Neural progenitor cell (in vitro differentiated cells): ENCODE measurements around the gene CUL2.

Source experiments
- EZH2 ChIP-seq: fragments of 200-600 bp; sonication (generic); IDR thresholded peaks from 2 replicates; pipeline ENCODE4 v1.6.1; 2017; ENCODE audit warnings: antibody characterized with exemption, mild to moderate bottlenecking, moderate library complexity
- EZH2phosphoT487 ChIP-seq: fragments of 200-600 bp; sonication (generic); IDR thresholded peaks from 2 replicates; pipeline ENCODE4 v1.6.1; 2017; ENCODE audit warnings: antibody characterized with exemption
- TF ChIP-seq, protein P1 (sequence below): fragments of 200-600 bp; sonication (generic); IDR thresholded peaks from 2 replicates; pipeline ENCODE4 v1.5.1; 2017; ENCODE audit warnings: antibody characterized with exemption, mild to moderate bottlenecking

DNA sequence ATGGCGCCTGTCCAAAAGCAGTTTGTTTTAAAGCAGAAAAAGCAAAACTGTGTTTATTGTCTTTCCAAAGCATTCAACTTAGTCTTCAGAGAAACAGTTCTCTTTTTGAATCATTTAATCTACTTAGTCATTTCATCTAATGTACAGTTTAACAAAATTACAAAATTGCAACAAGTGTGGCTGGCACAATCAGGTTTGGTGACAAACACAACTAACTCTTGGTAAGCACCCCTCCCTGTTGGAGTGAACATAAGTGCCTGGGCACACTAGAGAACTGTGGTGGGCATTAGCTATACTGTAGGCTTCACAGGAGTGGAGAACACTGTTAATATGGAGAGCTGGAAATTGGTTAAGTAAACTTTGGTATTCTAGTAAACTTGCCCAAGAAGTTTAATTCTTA, 43.4 kb upstream of the CUL2 start:
- TF ChIP-seq, protein P1, sequence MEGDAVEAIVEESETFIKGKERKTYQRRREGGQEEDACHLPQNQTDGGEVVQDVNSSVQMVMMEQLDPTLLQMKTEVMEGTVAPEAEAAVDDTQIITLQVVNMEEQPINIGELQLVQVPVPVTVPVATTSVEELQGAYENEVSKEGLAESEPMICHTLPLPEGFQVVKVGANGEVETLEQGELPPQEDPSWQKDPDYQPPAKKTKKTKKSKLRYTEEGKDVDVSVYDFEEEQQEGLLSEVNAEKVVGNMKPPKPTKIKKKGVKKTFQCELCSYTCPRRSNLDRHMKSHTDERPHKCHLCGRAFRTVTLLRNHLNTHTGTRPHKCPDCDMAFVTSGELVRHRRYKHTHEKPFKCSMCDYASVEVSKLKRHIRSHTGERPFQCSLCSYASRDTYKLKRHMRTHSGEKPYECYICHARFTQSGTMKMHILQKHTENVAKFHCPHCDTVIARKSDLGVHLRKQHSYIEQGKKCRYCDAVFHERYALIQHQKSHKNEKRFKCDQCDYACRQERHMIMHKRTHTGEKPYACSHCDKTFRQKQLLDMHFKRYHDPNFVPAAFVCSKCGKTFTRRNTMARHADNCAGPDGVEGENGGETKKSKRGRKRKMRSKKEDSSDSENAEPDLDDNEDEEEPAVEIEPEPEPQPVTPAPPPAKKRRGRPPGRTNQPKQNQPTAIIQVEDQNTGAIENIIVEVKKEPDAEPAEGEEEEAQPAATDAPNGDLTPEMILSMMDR = no peak
- TF ChIP-seq EZH2 (no peak), EZH2phosphoT487 (no peak)
